RWPE2 (cell line): ENCODE results near the gene KANSL1L.
A peak's percentile ranks its signal among the peaks of the same experiment; 100 is the strongest.

Experiments
- ATAC-seq: fragments of 200-7000 bp; cut with Tn5 transposase; 3 replicates; pipeline ENCODE4 v1.9.1; 2021; ENCODE audit warnings: low read depth
- DNase-seq: peaks from one replicate; pipeline ENCODE4 v3.0.0-alpha.2; 2020; ENCODE audit warnings: low spot score
- H3K27ac ChIP-seq: fragments of 450-650 bp; 2 replicates; pipeline ENCODE4 v1.5.1; 2017; ENCODE audit warnings: mild to moderate bottlenecking; ENCODE audit not compliant: poor library complexity, severe bottlenecking
- H3K27me3 ChIP-seq: fragments of 250-450 bp; sonication (Bioruptor Pico); 2 replicates; pipeline ENCODE4 v1.5.1; 2021; ENCODE audit warnings: mild to moderate bottlenecking, moderate library complexity; ENCODE audit not compliant: insufficient read depth, poor library complexity, severe bottlenecking
- H3K36me3 ChIP-seq: fragments of 250-450 bp; sonication (Bioruptor Pico); 2 replicates; pipeline ENCODE4 v1.5.1; 2020; ENCODE audit warnings: low read depth, mild to moderate bottlenecking, moderate library complexity
- H3K4me1 ChIP-seq: fragments of 250-450 bp; sonication (Bioruptor Pico); 2 replicates; pipeline ENCODE4 v1.5.1; 2021; ENCODE audit warnings: mild to moderate bottlenecking, moderate library complexity; ENCODE audit not compliant: insufficient read depth, poor library complexity, severe bottlenecking
- H3K4me3 ChIP-seq: fragments of 250-450 bp; sonication (Bioruptor Pico); 2 replicates; pipeline ENCODE4 v1.5.1; 2021; ENCODE audit warnings: mild to moderate bottlenecking, moderate library complexity; ENCODE audit not compliant: severe bottlenecking
- H3K9me3 ChIP-seq: fragments of 250-450 bp; sonication (Bioruptor Pico); 2 replicates; pipeline ENCODE4 v1.5.1; 2021; ENCODE audit warnings: mild to moderate bottlenecking, moderate library complexity; ENCODE audit not compliant: severe bottlenecking
- CTCF ChIP-seq: fragments of 450-650 bp; IDR thresholded peaks from one replicate; pipeline ENCODE4 v1.5.1; 2017; ENCODE audit warnings: mild to moderate bottlenecking, moderate library complexity; ENCODE audit not compliant: poor library complexity, severe bottlenecking

Gene KANSL1L

GRCh38 chr2:210203558-210203957 is 32.3 kb upstream of the KANSL1L start:
- H3K27ac ChIP-seq, result no peak overlapping the region
- no peaks in the 10 kb centered on the region for H3K9me3 ChIP-seq
- H3K27me3 ChIP-seq, result no peaks in the 10 kb centered on the region
- H3K36me3 ChIP-seq, result no peaks in the 10 kb centered on the region
- no peak for DNase-seq
- no peak for TF ChIP-seq CTCF
- ATAC-seq, result no peak
- H3K4me1 ChIP-seq, result no peaks in the 10 kb centered on the region
- H3K4me3 ChIP-seq, result no peak overlapping the region

- Histone ChIP-seq H3K27me3 (no peaks in the 10 kb centered on the region), H3K4me3 (no peak overlapping the region), H3K4me1 (no peaks in the 10 kb centered on the region), H3K27ac (no peak overlapping the region), H3K36me3 (no peaks in the 10 kb centered on the region), H3K9me3 (no peaks in the 10 kb centered on the region)
- ATAC-seq, result no peak
- no peak for DNase-seq
- no peak for TF ChIP-seq CTCF
These were observed 31.9 kb upstream of the KANSL1L start for GRCh38 chr2:210203147-210203546.

GRCh38 chr2:210199854-210200253 is 28.6 kb upstream of the KANSL1L start:
- Histone ChIP-seq H3K9me3 (no peaks in the 10 kb centered on the region), H3K4me1 (no peaks in the 10 kb centered on the region), H3K27me3 (no peaks in the 10 kb centered on the region), H3K4me3 (no peak overlapping the region), H3K36me3 (no peaks in the 10 kb centered on the region), H3K27ac (no peak overlapping the region)
- DNase-seq (no peak), ATAC-seq (no peak)
- no peak for TF ChIP-seq CTCF

- DNase-seq (no peak), ATAC-seq (no peak)
- peak; percentile 86 for TF ChIP-seq CTCF
- no peak overlapping the region for H3K27ac ChIP-seq
- no peaks in the 10 kb centered on the region for H3K4me1 ChIP-seq
- H3K4me3 ChIP-seq, result no peak overlapping the region
- no peaks in the 10 kb centered on the region for H3K9me3 ChIP-seq
- no peaks in the 10 kb centered on the region for H3K36me3 ChIP-seq
- no peaks in the 10 kb centered on the region for H3K27me3 ChIP-seq
These were observed 28.1 kb upstream of the KANSL1L start for GRCh38 chr2:210199186-210199765.

GRCh38 chr2:210198326-210198725 is 27.1 kb upstream of the KANSL1L start:
- DNase-seq (no peak), ATAC-seq (peak; percentile 48; the same call in 1 of the 3 replicates)
- no peak for TF ChIP-seq CTCF

More at GRCh38 chr2:210198326-210198725, 27.1 kb upstream of the KANSL1L start:
- no peak overlapping the region for H3K4me3 ChIP-seq
- no peaks in the 10 kb centered on the region for H3K9me3 ChIP-seq
- no peaks in the 10 kb centered on the region for H3K4me1 ChIP-seq
- H3K36me3 ChIP-seq, result no peaks in the 10 kb centered on the region
- no peaks in the 10 kb centered on the region for H3K27me3 ChIP-seq
- no peak overlapping the region for H3K27ac ChIP-seq
